ENCODE data around the gene EFHC2.
A peak's percentile ranks its signal among the peaks of the same experiment; 100 is the strongest.

The EFHC2 gene, protein sequence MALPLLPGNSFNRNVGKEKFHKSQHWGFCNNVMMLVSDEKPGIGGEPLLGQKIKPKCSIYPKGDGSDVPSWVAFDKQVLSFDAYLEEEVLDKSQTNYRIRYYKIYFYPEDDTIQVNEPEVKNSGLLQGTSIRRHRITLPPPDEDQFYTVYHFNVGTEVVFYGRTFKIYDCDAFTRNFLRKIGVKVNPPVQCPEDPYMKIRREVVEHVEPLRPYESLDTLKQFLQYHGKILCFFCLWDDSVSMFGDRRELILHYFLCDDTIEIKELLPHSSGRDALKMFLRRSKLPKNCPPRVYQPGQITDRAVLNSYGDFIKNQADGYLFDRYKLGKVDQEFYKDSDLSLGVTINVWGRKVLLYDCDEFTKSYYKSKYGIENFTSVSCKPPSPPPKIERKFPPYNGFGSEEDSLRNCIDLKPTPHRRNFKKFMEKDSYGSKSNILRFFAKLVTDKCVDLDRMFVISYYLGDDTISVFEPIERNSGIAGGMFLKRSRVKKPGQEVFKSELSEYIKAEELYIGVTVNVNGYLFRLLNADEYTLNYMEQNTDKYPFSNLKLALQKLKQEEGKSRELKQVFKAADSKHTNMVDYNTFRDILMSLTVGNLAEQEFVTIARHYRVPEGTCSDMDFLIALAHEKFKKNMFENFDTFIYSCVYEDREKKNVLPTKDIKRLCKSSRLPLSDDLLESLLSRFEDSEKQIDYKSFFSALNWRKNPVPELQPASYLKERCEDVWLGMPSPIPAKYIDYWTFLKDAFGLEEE

DNA sequence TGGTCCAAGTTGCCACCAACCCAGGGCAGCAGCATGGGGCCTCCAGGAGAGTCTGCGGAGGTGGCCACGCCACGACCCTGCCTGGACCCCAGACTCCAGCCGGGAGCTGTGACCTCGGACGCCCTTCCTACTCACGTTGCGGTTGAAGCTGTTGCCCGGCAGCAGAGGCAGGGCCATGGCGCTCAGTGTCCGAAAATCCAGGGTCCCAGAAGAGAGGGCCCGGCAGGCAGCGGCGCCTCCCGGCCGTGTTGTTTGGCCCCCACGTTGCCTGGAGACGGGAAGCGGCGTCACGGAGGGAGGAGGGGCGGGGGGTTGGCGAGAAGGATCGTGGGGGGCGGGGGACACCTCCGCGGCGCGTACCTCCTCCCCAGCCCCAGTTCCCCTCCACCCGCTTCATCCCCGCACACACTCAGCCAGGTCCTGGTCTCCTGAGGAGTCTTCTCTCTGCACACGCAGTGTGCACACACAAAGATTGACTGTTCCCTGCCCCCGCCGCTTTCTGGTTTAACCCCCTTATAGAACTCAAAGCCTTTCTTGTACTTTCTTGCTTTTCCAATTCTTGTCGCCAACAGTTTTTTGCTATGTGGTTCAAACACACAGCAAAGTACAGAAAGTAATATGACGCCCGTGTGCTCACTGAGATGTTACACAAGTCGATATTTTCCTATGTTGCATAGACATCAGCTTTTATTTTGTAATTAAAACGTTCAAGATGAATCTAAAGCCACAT, at the start of gene EFHC2:
Gene EFHC2, minus strand, starts transcription at position 261 of the 730 bp plus-strand sequence. Its CDS starts 84 bp downstream, at position 177.
- TF ChIP-seq, protein P1, sequence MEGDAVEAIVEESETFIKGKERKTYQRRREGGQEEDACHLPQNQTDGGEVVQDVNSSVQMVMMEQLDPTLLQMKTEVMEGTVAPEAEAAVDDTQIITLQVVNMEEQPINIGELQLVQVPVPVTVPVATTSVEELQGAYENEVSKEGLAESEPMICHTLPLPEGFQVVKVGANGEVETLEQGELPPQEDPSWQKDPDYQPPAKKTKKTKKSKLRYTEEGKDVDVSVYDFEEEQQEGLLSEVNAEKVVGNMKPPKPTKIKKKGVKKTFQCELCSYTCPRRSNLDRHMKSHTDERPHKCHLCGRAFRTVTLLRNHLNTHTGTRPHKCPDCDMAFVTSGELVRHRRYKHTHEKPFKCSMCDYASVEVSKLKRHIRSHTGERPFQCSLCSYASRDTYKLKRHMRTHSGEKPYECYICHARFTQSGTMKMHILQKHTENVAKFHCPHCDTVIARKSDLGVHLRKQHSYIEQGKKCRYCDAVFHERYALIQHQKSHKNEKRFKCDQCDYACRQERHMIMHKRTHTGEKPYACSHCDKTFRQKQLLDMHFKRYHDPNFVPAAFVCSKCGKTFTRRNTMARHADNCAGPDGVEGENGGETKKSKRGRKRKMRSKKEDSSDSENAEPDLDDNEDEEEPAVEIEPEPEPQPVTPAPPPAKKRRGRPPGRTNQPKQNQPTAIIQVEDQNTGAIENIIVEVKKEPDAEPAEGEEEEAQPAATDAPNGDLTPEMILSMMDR (IDR thresholded peaks at IDR 0.05; ENCODE audit: low read depth, low read length, missing control alignments): no peak
- H3K4me3 ChIP-seq (replicated peaks; ENCODE audit: low read depth, low read length): peak within 1 kb of the TSS; percentile 28
- no peak for DNase-seq (ENCODE audit: extremely low read depth, low read depth)

DNA sequence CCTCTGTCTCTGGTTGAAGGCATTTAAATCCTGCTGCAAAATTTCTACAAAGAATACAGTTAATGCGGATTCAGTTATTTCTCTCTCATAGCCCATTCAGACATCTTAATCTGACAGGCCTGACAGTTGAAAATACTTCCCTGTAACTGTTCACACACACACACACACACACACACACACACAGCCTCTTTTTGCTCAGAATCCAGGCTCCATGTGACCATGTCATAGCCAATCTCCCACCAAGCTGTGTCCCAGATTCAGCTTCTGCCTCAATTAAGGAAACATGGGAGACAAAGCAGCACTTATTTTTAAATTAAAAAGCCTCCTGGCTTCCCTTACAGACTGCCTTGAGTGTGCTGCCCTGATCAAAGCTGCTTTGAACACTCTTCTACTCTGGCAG, 49.3 kb upstream of the EFHC2 start:
- no peak overlapping the region for H3K4me3 ChIP-seq (replicated peaks; ENCODE audit: low read depth, low read length)
- TF ChIP-seq, protein P1 (IDR thresholded peaks at IDR 0.05; ENCODE audit: low read depth, low read length, missing control alignments): no peak
- no peak for DNase-seq (ENCODE audit: extremely low read depth, low read depth)

DNA sequence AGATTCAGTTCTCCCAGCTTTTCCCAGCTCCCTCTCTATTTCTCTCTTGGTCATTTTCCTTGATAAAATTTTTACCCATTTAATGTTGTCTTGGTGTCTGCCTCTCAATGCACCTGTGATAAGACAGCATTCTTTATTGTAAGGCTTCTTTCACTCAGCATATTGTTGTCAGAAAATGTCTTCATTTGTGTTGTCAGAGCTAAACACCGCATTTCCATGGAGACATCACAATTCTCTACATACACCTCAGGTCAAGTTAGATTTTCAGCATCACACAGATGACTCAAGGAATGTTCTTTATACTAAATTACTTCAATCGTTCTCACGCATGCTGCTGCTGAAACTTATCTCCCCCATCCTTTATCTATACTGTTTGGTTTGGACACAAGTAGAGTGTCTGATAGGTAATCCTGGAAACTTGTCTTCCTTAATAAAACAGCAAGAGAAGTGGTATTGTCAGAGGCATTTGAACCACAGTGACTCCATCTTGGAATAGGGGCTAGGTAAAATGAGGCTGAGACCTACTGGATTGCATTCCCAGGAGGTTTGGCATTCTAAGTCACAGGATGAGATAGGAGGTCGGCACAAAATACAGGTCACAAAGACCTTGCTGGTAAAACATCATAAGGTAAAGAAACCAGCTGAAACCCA, 41.3 kb upstream of the EFHC2 start:
- DNase-seq (ENCODE audit: extremely low read depth, low read depth): no peak
- no peak overlapping the region for H3K4me3 ChIP-seq (replicated peaks; ENCODE audit: low read depth, low read length)
- TF ChIP-seq, protein P1 (IDR thresholded peaks at IDR 0.05; ENCODE audit: low read depth, low read length, missing control alignments): no peak

DNA sequence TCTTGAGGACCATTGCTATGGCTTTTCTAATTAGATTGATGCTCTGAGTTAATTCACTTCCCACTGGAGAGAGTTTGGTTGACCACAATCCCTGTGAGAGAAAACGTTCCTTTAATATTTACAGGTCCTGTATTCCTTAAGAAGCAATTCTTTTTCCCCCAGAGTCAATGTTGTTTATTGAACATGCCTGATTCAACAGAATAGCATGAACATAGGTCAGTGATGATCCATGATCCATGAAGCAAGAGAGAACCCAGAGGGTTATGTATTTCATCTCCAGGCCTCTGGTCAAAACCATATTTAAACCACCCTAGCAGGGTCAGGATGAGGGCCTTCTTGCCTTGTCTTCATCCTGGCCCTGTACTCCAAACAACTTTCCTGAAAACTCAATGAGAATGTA, 39.4 kb upstream of the EFHC2 start:
- no peak overlapping the region for H3K4me3 ChIP-seq (replicated peaks; ENCODE audit: low read depth, low read length)
- DNase-seq (ENCODE audit: extremely low read depth, low read depth): no peak

DNA sequence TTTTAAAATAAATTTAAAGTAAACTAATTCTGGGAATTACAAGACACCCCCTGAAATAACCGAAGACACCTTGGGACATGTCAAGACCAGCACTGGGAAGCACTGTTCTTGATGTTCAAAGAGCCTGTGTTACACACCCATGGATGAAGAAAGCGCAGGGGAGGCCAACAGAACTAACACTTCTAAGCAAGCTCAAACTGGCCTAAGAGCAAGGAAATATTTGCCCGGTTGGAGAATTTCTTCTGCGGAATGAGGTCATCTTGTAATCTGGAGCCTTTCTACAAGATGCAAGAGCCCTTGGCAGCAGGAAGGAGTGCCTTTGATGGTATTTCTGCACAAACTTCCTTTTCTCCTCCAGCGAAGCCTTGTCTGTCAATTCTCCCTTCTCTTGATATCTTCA, 9.3 kb upstream of the EFHC2 start:
- no peak overlapping the region for H3K4me3 ChIP-seq (replicated peaks; ENCODE audit: low read depth, low read length)
- TF ChIP-seq, protein P1 (IDR thresholded peaks at IDR 0.05; ENCODE audit: low read depth, low read length, missing control alignments): no peak
- DNase-seq (ENCODE audit: extremely low read depth, low read depth): no peak

More for the DNA sequence above, 39.4 kb upstream of the EFHC2 start:
- TF ChIP-seq, protein P1 (IDR thresholded peaks at IDR 0.05; ENCODE audit: low read depth, low read length, missing control alignments): no peak

DNA sequence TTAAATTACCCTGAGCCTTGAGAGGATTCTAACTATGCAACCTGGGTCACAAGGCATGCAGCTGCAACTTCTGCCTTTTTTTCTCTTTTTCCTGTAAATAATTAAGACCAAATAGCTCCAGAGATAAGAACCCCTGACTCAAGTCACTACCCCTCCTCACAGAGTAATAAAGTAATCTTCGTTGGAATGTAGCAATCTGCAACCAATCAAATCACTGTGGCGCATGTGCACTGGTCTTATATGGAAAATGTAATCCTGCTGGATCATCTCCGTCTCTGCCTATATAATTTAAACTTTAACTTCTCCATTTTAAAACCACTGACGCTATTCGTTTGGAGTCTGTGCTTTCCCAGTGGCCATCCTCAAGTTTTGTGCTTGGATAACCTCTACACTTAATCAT, 6.1 kb upstream of the EFHC2 start:
- H3K4me3 ChIP-seq (replicated peaks; ENCODE audit: low read depth, low read length): no peak overlapping the region
- TF ChIP-seq, protein P1 (IDR thresholded peaks at IDR 0.05; ENCODE audit: low read depth, low read length, missing control alignments): no peak
- DNase-seq (ENCODE audit: extremely low read depth, low read depth): no peak
